K562 (cell line): ENCODE measurements around the gene BCKDHB. TPM values are rescaled to one million over a fixed set of nuclear protein-coding genes. Genes with fewer than 3 reads are reported as not detected.

Experiments used
- BMI1 ChIP-seq: fragments of 150-350 bp; IDR thresholded peaks from 2 replicates; pipeline ENCODE4 v1.6.1; 2014; ENCODE audit warnings: low read length
- BRF1 ChIP-seq: IDR thresholded peaks from 3 replicates; pipeline ENCODE4 v1.6.1; 2011; ENCODE audit warnings: borderline replicate concordance, mild to moderate bottlenecking; ENCODE audit not compliant: insufficient read length; ENCODE audit errors: extremely low read depth
- CCNT2 ChIP-seq: IDR thresholded peaks from 2 replicates; pipeline ENCODE4 v1.6.1; 2011; ENCODE audit warnings: borderline replicate concordance, low read depth, mild to moderate bottlenecking, moderate library complexity, mixed read lengths, low read length; ENCODE audit not compliant: insufficient read length; ENCODE audit errors: extremely low read depth
- HDAC2 ChIP-seq: fragments of 450-650 bp; IDR thresholded peaks from 2 replicates; pipeline ENCODE4 v1.6.1; 2016; ENCODE audit warnings: mild to moderate bottlenecking
- PHF20 ChIP-seq: fragments of 450-650 bp; IDR thresholded peaks from 2 replicates; pipeline ENCODE4 v1.6.1; 2018; ENCODE audit not compliant: partially characterized antibody
- TAF15 ChIP-seq: fragments of 200-400 bp; formaldehyde crosslinking; IDR thresholded peaks from 2 replicates; pipeline ENCODE4 v1.6.1; 2017; ENCODE audit warnings: mild to moderate bottlenecking, low read depth, low read length, moderate library complexity
- polyA plus RNA-seq, 8 experiments: library from polyadenylated mRNA; depleted of rRNA in 4 of 8; stranded (reverse) in 5 of 8; unstranded in 3 of 8; fragments of >200 nt; fragmentation: Nextera tagmentation in 2 of 8; fragmentation: Illumina TruSeq in 1 of 8; extraction: Ambion mirVana in 2 of 8; extraction: Trizol in 1 of 8; gene quantifications; 2 replicates each; pipeline versions ENCODE4 v1.2.1 to v1.2.3, GENCODE V29; 2011 to 2014; ENCODE audit warnings: inconsistent platforms in 1 of 8, missing spikeins in 1 of 8
- total RNA-seq, 7 experiments: library from RNA; depleted of rRNA in 6 of 7; stranded (reverse); fragments of >200 nt in 6 of 7; fragmentation: Illumina TruSeq in 2 of 7; extraction: Trizol in 2 of 7; gene quantifications; 2 replicates each; pipeline versions ENCODE4 v1.2.1 to v1.2.3, GENCODE V29; 2011 to 2021; ENCODE audit warnings: low replicate concordance in 1 of 7
- TF ChIP-seq, protein P1 (sequence below): fragments of 450-650 bp; IDR thresholded peaks from 2 replicates; pipeline ENCODE4 v1.6.1; 2017; ENCODE audit warnings: antibody characterized with exemption, mild to moderate bottlenecking

Gene BCKDHB
- total and polyA plus RNA-seq, 9 of the 15 experiments (the other 6 are each of a cell fraction or from before 2014, with no cell fraction given): 4.1 to 23.7 (median 7.5) TPM

DNA sequence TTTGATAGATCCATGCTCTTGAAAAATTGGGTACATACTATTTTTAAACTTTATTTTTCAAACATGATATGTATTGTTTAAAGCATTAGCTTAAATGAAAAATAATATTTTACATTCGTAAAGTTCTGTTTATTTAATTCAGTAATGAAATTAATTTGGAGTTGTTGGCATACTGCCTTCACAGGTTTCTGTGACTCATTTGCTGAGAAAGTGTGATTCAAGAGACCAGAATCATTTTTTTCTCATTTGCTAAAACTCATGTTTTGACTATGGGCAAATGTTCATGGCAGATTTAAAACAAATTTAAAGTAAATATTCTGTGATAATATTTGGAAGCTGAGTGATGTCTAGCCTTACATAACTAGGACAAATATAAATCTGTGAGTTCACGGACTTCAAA is 230.4 kb downstream of the BCKDHB start (continued):
- no peak for TF ChIP-seq HDAC2
- TF ChIP-seq CCNT2: no peak
- no peak for TF ChIP-seq PHF20
- TF ChIP-seq, protein P1, sequence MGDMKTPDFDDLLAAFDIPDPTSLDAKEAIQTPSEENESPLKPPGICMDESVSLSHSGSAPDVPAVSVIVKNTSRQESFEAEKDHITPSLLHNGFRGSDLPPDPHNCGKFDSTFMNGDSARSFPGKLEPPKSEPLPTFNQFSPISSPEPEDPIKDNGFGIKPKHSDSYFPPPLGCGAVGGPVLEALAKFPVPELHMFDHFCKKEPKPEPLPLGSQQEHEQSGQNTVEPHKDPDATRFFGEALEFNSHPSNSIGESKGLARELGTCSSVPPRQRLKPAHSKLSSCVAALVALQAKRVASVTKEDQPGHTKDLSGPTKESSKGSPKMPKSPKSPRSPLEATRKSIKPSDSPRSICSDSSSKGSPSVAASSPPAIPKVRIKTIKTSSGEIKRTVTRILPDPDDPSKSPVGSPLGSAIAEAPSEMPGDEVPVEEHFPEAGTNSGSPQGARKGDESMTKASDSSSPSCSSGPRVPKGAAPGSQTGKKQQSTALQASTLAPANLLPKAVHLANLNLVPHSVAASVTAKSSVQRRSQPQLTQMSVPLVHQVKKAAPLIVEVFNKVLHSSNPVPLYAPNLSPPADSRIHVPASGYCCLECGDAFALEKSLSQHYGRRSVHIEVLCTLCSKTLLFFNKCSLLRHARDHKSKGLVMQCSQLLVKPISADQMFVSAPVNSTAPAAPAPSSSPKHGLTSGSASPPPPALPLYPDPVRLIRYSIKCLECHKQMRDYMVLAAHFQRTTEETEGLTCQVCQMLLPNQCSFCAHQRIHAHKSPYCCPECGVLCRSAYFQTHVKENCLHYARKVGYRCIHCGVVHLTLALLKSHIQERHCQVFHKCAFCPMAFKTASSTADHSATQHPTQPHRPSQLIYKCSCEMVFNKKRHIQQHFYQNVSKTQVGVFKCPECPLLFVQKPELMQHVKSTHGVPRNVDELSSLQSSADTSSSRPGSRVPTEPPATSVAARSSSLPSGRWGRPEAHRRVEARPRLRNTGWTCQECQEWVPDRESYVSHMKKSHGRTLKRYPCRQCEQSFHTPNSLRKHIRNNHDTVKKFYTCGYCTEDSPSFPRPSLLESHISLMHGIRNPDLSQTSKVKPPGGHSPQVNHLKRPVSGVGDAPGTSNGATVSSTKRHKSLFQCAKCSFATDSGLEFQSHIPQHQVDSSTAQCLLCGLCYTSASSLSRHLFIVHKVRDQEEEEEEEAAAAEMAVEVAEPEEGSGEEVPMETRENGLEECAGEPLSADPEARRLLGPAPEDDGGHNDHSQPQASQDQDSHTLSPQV: no peak
- no peak for TF ChIP-seq TAF15
- TF ChIP-seq BMI1: no peak
- no peak for TF ChIP-seq BRF1
